Measurements from ENCODE around the gene THADA.

Gene THADA

GRCh38 chr2:43292297-43292696 lies 303.5 kb downstream of the THADA start:
- TF ChIP-seq SIN3A (IDR thresholded peaks at IDR 0.05; ENCODE audit: borderline replicate concordance, insufficient read depth, low read length) (no peak), TAF1 (IDR thresholded peaks at IDR 0.05; ENCODE audit: borderline replicate concordance, insufficient read depth, low read length) (no peak), FOXP2 (optimal IDR thresholded peaks at IDR 0.05; ENCODE audit: borderline replicate concordance, extremely low read depth, extremely low read length, insufficient read depth) (no peak), REST (IDR thresholded peaks at IDR 0.05; ENCODE audit: insufficient read depth in 1 of 2, low read depth in 2 of 2, low read length in 2 of 2) (no peak), POLR2AphosphoS5 (IDR thresholded peaks at IDR 0.05; ENCODE audit: low read depth, low read length) (no peak)

- TF ChIP-seq TAF1 (IDR thresholded peaks at IDR 0.05; ENCODE audit: borderline replicate concordance, insufficient read depth, low read length) (no peak), POLR2AphosphoS5 (IDR thresholded peaks at IDR 0.05; ENCODE audit: low read depth, low read length) (no peak), REST (IDR thresholded peaks at IDR 0.05; ENCODE audit: insufficient read depth in 1 of 2, low read depth in 2 of 2, low read length in 2 of 2) (no peak), FOXP2 (optimal IDR thresholded peaks at IDR 0.05; ENCODE audit: borderline replicate concordance, extremely low read depth, extremely low read length, insufficient read depth) (no peak), SIN3A (IDR thresholded peaks at IDR 0.05; ENCODE audit: borderline replicate concordance, insufficient read depth, low read length) (no peak)
Observed at GRCh38 chr2:43289331-43289730, 306.5 kb downstream of the THADA start.

- TF ChIP-seq POLR2AphosphoS5 (IDR thresholded peaks at IDR 0.05; ENCODE audit: low read depth, low read length), result no peak
- no peak for TF ChIP-seq FOXP2 (optimal IDR thresholded peaks at IDR 0.05; ENCODE audit: borderline replicate concordance, extremely low read depth, extremely low read length, insufficient read depth)
- no peak for TF ChIP-seq SIN3A (IDR thresholded peaks at IDR 0.05; ENCODE audit: borderline replicate concordance, insufficient read depth, low read length)
- no peak for TF ChIP-seq REST (IDR thresholded peaks at IDR 0.05; ENCODE audit: insufficient read depth in 1 of 2, low read depth in 2 of 2, low read length in 2 of 2)
- TF ChIP-seq TAF1 (IDR thresholded peaks at IDR 0.05; ENCODE audit: borderline replicate concordance, insufficient read depth, low read length), result no peak
Observed at GRCh38 chr2:43288417-43289305, 307.2 kb downstream of the THADA start.

GRCh38 chr2:43285987-43286386 lies 309.9 kb downstream of the THADA start:
- TF ChIP-seq FOXP2 (optimal IDR thresholded peaks at IDR 0.05; ENCODE audit: borderline replicate concordance, extremely low read depth, extremely low read length, insufficient read depth) (no peak), POLR2AphosphoS5 (IDR thresholded peaks at IDR 0.05; ENCODE audit: low read depth, low read length) (no peak), REST (IDR thresholded peaks at IDR 0.05; ENCODE audit: insufficient read depth in 1 of 2, low read depth in 2 of 2, low read length in 2 of 2) (no peak), SIN3A (IDR thresholded peaks at IDR 0.05; ENCODE audit: borderline replicate concordance, insufficient read depth, low read length) (no peak), TAF1 (IDR thresholded peaks at IDR 0.05; ENCODE audit: borderline replicate concordance, insufficient read depth, low read length) (no peak)
